ENCODE data around the gene RTN4RL1.

- TF ChIP-seq ZNF670 (CRISPR knock-in tag; IDR thresholded peaks at IDR 0.05; ENCODE audit: borderline replicate concordance): no peak
- TF ChIP-seq NR2F2 (IDR thresholded peaks at IDR 0.05; ENCODE audit: borderline replicate concordance, low read depth): no peak
- TF ChIP-seq ZNF574 (CRISPR knock-in tag; IDR thresholded peaks at IDR 0.05): no peak
- peak; percentile 89 for TF ChIP-seq CTCF (CRISPR knock-in tag; IDR thresholded peaks at IDR 0.05)
- TF ChIP-seq USF2 (IDR thresholded peaks at IDR 0.05; ENCODE audit: low read depth, low read length): no peak
- no peak for TF ChIP-seq USF2 (CRISPR knock-in tag; IDR thresholded peaks at IDR 0.05; ENCODE audit: borderline replicate concordance)
These were observed 116.3 kb downstream of the RTN4RL1 start for GRCh38 chr17:1908699-1909309.

Measured in HepG2 (cell line).